ENCODE data around the gene PABPN1L.

The PABPN1L gene

DNA sequence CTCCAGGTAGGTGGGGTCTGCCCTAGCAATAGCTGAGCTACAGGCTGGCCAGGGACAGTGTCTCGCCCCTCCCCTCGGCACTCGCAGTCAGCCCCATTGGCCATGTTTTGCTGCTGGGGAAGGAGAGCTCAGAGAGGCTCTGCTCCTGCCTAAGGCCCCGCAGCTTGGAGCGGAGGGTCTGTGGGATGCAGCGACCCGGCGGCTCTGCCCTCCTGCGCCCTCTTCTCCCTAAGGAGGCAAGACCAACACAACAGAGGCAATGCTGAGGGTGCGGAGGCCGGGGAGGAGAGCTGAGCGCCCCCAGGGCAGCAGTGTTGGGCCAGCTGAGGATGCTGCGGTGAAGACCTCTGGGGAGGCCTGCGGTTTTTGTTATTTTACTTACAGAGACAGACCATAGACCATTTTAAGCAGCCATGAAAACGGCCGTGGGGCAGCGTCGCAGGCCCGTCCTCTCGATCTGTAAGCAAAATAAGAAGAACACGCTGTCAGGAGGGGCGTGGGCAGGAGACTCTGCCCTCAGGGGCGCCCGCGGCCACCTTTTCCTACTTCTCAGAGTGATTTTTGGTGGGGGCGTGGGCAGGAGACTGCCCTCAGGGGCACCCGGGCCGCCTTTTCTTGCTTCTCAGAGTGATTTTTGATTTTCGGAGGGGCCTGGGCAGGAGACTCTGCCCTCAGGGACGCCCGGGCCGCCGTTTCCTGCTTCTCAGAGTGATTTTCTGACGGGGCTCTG lies 31.4 kb upstream of the PABPN1L start:
- TF ChIP-seq, protein P1, sequence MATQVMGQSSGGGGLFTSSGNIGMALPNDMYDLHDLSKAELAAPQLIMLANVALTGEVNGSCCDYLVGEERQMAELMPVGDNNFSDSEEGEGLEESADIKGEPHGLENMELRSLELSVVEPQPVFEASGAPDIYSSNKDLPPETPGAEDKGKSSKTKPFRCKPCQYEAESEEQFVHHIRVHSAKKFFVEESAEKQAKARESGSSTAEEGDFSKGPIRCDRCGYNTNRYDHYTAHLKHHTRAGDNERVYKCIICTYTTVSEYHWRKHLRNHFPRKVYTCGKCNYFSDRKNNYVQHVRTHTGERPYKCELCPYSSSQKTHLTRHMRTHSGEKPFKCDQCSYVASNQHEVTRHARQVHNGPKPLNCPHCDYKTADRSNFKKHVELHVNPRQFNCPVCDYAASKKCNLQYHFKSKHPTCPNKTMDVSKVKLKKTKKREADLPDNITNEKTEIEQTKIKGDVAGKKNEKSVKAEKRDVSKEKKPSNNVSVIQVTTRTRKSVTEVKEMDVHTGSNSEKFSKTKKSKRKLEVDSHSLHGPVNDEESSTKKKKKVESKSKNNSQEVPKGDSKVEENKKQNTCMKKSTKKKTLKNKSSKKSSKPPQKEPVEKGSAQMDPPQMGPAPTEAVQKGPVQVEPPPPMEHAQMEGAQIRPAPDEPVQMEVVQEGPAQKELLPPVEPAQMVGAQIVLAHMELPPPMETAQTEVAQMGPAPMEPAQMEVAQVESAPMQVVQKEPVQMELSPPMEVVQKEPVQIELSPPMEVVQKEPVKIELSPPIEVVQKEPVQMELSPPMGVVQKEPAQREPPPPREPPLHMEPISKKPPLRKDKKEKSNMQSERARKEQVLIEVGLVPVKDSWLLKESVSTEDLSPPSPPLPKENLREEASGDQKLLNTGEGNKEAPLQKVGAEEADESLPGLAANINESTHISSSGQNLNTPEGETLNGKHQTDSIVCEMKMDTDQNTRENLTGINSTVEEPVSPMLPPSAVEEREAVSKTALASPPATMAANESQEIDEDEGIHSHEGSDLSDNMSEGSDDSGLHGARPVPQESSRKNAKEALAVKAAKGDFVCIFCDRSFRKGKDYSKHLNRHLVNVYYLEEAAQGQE (IDR thresholded peaks at IDR 0.05; ENCODE audit: insufficient read depth in 1 of 2, low read depth in 2 of 2, low read length in 2 of 2): no peak
- TF ChIP-seq FOXP2 (optimal IDR thresholded peaks at IDR 0.05; ENCODE audit: borderline replicate concordance, extremely low read depth, extremely low read length, insufficient read depth): no peak
- TF ChIP-seq SIN3A (IDR thresholded peaks at IDR 0.05; ENCODE audit: borderline replicate concordance, insufficient read depth, low read length): no peak
- no peak for TF ChIP-seq TAF1 (IDR thresholded peaks at IDR 0.05; ENCODE audit: borderline replicate concordance, insufficient read depth, low read length)
- TF ChIP-seq POLR2AphosphoS5 (IDR thresholded peaks at IDR 0.05; ENCODE audit: low read depth, low read length): no peak

DNA sequence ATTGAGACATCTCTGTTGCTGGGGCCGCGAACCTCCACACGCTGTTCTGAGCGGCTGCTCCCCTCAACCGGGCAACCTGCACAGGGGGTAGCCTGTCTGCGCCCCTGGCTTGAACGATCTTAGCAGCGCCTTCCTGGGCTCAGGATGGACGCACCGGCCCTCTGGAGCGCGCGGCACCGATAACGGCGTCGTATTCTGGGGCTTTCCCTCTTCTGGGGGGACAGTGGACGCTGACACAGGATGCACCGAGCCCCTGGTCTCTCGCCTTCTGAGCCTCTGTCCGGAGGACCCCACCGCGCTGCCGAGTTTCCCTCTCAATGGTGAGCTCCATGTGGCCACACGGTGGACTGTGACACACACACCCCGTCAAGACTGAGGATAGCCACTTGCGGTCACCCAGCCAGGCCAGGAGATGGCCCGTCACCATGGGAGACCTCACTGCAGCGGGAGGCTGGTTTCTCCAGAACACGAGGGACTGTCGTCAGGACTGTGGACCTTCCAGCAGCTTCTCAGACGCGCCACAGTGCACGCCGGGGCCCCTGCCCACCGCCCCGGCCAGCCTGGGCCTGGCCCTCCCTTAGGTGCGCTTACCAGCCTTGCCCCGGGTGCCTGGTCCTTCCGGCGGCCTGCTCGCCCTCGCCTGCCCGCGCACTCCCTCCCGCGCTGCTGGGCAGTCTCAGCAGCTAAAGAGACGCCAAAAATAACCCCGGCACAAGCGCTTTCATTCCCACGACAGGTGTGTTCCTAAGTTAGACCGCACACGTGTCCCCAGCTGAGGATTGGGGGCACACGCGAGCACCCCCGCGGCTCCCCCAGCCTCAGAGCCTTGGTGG lies 30.0 kb upstream of the PABPN1L start:
- TF ChIP-seq SIN3A (IDR thresholded peaks at IDR 0.05; ENCODE audit: borderline replicate concordance, insufficient read depth, low read length): no peak
- TF ChIP-seq, protein P1 (IDR thresholded peaks at IDR 0.05; ENCODE audit: insufficient read depth in 1 of 2, low read depth in 2 of 2, low read length in 2 of 2): no peak
- no peak for TF ChIP-seq TAF1 (IDR thresholded peaks at IDR 0.05; ENCODE audit: borderline replicate concordance, insufficient read depth, low read length)
- no peak for TF ChIP-seq POLR2AphosphoS5 (IDR thresholded peaks at IDR 0.05; ENCODE audit: low read depth, low read length)
- no peak for TF ChIP-seq FOXP2 (optimal IDR thresholded peaks at IDR 0.05; ENCODE audit: borderline replicate concordance, extremely low read depth, extremely low read length, insufficient read depth)

DNA sequence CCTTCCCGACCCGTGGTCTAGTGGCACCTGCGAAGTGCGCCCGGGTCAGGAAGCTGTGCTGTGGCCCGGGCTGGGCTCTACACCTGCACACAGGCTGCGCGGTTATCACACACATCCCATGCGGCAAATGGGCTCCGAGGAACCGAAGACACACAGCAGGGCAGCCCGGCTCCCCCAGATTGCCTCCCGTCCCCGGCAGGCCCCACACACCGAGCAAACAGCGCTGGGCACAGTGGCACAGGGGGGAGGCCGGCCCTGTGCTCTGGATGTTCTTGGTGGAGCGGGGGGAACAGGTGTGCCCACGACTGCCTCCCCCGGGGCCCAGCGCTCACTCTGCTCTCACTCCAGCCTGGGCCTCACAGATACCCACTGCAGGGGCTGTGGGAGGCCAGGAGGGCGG lies 28.9 kb upstream of the PABPN1L start:
- no peak for TF ChIP-seq SIN3A (IDR thresholded peaks at IDR 0.05; ENCODE audit: borderline replicate concordance, insufficient read depth, low read length)
- no peak for TF ChIP-seq FOXP2 (optimal IDR thresholded peaks at IDR 0.05; ENCODE audit: borderline replicate concordance, extremely low read depth, extremely low read length, insufficient read depth)
- TF ChIP-seq TAF1 (IDR thresholded peaks at IDR 0.05; ENCODE audit: borderline replicate concordance, insufficient read depth, low read length): no peak
- TF ChIP-seq POLR2AphosphoS5 (IDR thresholded peaks at IDR 0.05; ENCODE audit: low read depth, low read length): no peak
- TF ChIP-seq, protein P1 (IDR thresholded peaks at IDR 0.05; ENCODE audit: insufficient read depth in 1 of 2, low read depth in 2 of 2, low read length in 2 of 2): no peak

DNA sequence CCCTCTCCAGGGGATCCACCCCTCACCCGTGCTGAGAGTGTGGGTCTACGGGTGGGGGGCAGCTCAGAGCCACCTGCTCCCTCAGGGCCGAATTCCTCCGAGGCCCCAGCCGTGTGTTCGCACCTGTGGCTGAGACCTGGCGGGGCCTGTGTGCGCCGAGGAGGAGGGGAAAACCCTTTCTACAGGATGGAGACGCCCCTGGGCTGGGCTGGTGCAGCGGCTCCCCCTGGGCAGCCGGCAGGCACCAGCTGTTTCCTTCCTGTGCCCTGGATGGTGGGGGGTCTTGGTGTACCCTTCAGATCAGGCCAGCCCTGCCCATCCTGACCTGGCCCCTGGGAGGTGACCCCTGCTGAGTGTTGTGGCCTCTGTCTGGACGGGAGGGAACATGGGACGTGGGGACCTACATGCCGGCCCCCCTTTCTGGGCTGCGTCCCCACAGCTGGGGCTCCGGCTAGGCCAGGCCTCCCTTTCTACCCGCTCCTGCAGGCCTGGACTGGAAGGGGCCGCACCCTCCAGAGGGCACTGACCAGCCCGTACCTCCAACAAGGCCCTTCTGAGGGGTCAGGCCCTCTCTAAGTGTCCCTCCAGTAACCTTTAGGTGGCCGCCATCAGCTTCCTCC lies 28.3 kb upstream of the PABPN1L start:
- TF ChIP-seq SIN3A (IDR thresholded peaks at IDR 0.05; ENCODE audit: borderline replicate concordance, insufficient read depth, low read length): no peak
- no peak for TF ChIP-seq POLR2AphosphoS5 (IDR thresholded peaks at IDR 0.05; ENCODE audit: low read depth, low read length)
- TF ChIP-seq, protein P1 (IDR thresholded peaks at IDR 0.05; ENCODE audit: insufficient read depth in 1 of 2, low read depth in 2 of 2, low read length in 2 of 2): no peak
- no peak for TF ChIP-seq FOXP2 (optimal IDR thresholded peaks at IDR 0.05; ENCODE audit: borderline replicate concordance, extremely low read depth, extremely low read length, insufficient read depth)
- no peak for TF ChIP-seq TAF1 (IDR thresholded peaks at IDR 0.05; ENCODE audit: borderline replicate concordance, insufficient read depth, low read length)

Measured in PFSK-1 (cell line).